ENCODE data around the gene MORC1. TPM values are rescaled to one million over a fixed set of nuclear protein-coding genes. Genes with fewer than 3 reads are reported as not detected.

MORC1 gene
- polyA plus RNA-seq, 1 donor from 2014 or later, result not detected

DNA sequence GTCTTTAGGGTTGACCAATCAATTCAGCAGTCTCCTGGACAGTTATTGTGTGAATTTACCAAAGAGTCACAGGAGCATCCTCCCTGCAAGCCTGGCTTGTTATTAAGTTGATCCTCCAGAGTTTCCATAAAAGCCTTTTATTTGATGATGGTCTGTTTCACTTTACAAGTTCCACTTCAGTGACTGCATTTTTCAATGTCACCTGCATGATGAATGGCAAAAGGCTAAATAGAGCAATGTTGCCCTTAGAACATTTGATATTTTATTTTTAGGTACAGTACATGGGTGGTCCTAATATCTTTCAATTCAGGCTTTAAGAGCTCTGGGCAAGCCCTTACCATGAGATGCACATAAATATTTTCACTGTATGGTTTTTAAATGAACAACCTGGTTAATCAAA lies 186.9 kb downstream of the MORC1 start:
- Histone ChIP-seq H4K20me1 (ENCODE audit: insufficient read depth) (no peaks in the 10 kb centered on the region), H3F3A (ENCODE audit: insufficient read depth, low read length, poor library complexity, severe bottlenecking) (no peaks in the 10 kb centered on the region), H3K79me2 (replicated peaks; ENCODE audit: insufficient read depth, low read length) (no peaks in the 10 kb centered on the region), H3K4me3 (ENCODE audit: low read length) (no peak overlapping the region), H3K27me3 (ENCODE audit: insufficient read depth, low read depth, low read length) (no peaks in the 10 kb centered on the region), H3K27ac (ENCODE audit: low read length) (no peak overlapping the region), H2AFZ (ENCODE audit: low read depth, low read length) (no peak overlapping the region), H3K9me2 (ENCODE audit: insufficient read depth, low read length) (no peaks in the 10 kb centered on the region), H3K36me3 (ENCODE audit: insufficient read depth, low read length) (no peaks in the 10 kb centered on the region), H3K4me2 (ENCODE audit: low read length) (no peak overlapping the region), H3K9me3 (ENCODE audit: low read length) (no peaks in the 10 kb centered on the region), H3K9ac (ENCODE audit: low read length) (no peak overlapping the region)
- TF ChIP-seq TAF1 (IDR thresholded peaks at IDR 0.05; ENCODE audit: low read depth), result no peak
- no peak for TF ChIP-seq EP300 (conservative IDR thresholded peaks at IDR 0.05; ENCODE audit: poor library complexity, severe bottlenecking)
- TF ChIP-seq POLR2AphosphoS5 (IDR thresholded peaks at IDR 0.05), result no peak
- no peak for TF ChIP-seq RAD21 (conservative IDR thresholded peaks at IDR 0.05)
- TF ChIP-seq, protein P1, sequence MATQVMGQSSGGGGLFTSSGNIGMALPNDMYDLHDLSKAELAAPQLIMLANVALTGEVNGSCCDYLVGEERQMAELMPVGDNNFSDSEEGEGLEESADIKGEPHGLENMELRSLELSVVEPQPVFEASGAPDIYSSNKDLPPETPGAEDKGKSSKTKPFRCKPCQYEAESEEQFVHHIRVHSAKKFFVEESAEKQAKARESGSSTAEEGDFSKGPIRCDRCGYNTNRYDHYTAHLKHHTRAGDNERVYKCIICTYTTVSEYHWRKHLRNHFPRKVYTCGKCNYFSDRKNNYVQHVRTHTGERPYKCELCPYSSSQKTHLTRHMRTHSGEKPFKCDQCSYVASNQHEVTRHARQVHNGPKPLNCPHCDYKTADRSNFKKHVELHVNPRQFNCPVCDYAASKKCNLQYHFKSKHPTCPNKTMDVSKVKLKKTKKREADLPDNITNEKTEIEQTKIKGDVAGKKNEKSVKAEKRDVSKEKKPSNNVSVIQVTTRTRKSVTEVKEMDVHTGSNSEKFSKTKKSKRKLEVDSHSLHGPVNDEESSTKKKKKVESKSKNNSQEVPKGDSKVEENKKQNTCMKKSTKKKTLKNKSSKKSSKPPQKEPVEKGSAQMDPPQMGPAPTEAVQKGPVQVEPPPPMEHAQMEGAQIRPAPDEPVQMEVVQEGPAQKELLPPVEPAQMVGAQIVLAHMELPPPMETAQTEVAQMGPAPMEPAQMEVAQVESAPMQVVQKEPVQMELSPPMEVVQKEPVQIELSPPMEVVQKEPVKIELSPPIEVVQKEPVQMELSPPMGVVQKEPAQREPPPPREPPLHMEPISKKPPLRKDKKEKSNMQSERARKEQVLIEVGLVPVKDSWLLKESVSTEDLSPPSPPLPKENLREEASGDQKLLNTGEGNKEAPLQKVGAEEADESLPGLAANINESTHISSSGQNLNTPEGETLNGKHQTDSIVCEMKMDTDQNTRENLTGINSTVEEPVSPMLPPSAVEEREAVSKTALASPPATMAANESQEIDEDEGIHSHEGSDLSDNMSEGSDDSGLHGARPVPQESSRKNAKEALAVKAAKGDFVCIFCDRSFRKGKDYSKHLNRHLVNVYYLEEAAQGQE (IDR thresholded peaks at IDR 0.05; ENCODE audit: borderline replicate concordance), result no peak
- TF ChIP-seq MXI1 (conservative IDR thresholded peaks at IDR 0.05; ENCODE audit: poor library complexity, severe bottlenecking), result no peak

DNA sequence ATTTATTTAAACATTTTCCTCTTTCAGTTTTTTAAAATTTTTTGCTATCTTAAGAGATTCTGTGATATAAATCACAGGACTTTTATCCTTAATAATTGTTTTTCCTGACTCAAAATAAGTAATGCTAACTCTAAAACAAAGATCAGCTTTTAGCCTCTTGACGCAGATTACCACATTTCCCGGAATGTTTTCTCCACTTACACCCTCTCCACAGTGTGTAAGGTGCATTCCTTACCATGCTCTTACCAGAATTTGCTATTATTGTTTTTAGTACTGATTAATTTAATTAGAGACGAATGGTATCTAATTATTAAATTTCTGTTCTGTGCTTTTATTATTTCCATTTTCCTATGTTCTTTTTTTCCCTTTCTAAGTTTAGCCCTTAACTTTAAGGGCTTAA lies 199.1 kb downstream of the MORC1 start:
- TF ChIP-seq POLR2AphosphoS5 (IDR thresholded peaks at IDR 0.05) (no peak), SMC3 (conservative IDR thresholded peaks at IDR 0.05; ENCODE audit: poor library complexity) (no peak), MXI1 (conservative IDR thresholded peaks at IDR 0.05; ENCODE audit: poor library complexity, severe bottlenecking) (no peak), EZH2 (IDR thresholded peaks at IDR 0.05; ENCODE audit: borderline replicate concordance, insufficient read depth, low read length, poor library complexity, severe bottlenecking) (no peak), EP300 (conservative IDR thresholded peaks at IDR 0.05; ENCODE audit: poor library complexity, severe bottlenecking) (no peak), RAD21 (conservative IDR thresholded peaks at IDR 0.05) (no peak), TAF1 (IDR thresholded peaks at IDR 0.05; ENCODE audit: low read depth) (no peak)
- TF ChIP-seq, protein P1 (IDR thresholded peaks at IDR 0.05; ENCODE audit: borderline replicate concordance), result no peak
- TF ChIP-seq, protein P2, sequence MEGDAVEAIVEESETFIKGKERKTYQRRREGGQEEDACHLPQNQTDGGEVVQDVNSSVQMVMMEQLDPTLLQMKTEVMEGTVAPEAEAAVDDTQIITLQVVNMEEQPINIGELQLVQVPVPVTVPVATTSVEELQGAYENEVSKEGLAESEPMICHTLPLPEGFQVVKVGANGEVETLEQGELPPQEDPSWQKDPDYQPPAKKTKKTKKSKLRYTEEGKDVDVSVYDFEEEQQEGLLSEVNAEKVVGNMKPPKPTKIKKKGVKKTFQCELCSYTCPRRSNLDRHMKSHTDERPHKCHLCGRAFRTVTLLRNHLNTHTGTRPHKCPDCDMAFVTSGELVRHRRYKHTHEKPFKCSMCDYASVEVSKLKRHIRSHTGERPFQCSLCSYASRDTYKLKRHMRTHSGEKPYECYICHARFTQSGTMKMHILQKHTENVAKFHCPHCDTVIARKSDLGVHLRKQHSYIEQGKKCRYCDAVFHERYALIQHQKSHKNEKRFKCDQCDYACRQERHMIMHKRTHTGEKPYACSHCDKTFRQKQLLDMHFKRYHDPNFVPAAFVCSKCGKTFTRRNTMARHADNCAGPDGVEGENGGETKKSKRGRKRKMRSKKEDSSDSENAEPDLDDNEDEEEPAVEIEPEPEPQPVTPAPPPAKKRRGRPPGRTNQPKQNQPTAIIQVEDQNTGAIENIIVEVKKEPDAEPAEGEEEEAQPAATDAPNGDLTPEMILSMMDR (IDR thresholded peaks at IDR 0.05; ENCODE audit: poor library complexity, severe bottlenecking), result no peak
- no peaks in the 10 kb centered on the region for H3K79me2 ChIP-seq (replicated peaks; ENCODE audit: insufficient read depth, low read length)
- no peaks in the 10 kb centered on the region for H3K9me2 ChIP-seq (ENCODE audit: insufficient read depth, low read length)
- no peaks in the 10 kb centered on the region for H3K9me3 ChIP-seq (ENCODE audit: low read length)
- no peak overlapping the region for H3K4me3 ChIP-seq (ENCODE audit: low read length)
- no peak overlapping the region for H2AFZ ChIP-seq (ENCODE audit: low read depth, low read length)
- H3K27ac ChIP-seq (ENCODE audit: low read length), result no peak overlapping the region
- H3K36me3 ChIP-seq (ENCODE audit: insufficient read depth, low read length), result no peaks in the 10 kb centered on the region
- no peak overlapping the region for H3K9ac ChIP-seq (ENCODE audit: low read length)
- no peaks in the 10 kb centered on the region for H3F3A ChIP-seq (ENCODE audit: insufficient read depth, low read length, poor library complexity, severe bottlenecking)
- H3K27me3 ChIP-seq (ENCODE audit: insufficient read depth, low read depth, low read length), result no peaks in the 10 kb centered on the region
- H3K4me2 ChIP-seq (ENCODE audit: low read length), result no peak overlapping the region
- H4K20me1 ChIP-seq (ENCODE audit: insufficient read depth), result no peaks in the 10 kb centered on the region
